H54 (cell line): Measurements from ENCODE around the gene STC2.

Experiments
- DNase-seq: peaks from one replicate; pipeline ENCODE4 v3.0.0; 2011; ENCODE audit warnings: low spot score, mixed read lengths; ENCODE audit not compliant: insufficient read length
- FAIRE-seq: peaks from 3 replicates; lab custom pipeline; 2011; peaks lifted over from hg19 to GRCh38; lab: Jason Lieb, UNC
- POLR2A ChIP-seq: IDR thresholded peaks from 2 replicates; pipeline ENCODE4 v1.6.1; 2011; ENCODE audit warnings: low read depth, mild to moderate bottlenecking, low read length

The STC2 gene

GRCh38 chr5:173265433-173265832 is 62.8 kb downstream of the STC2 start:
- DNase-seq (no peak), FAIRE-seq (no peak)
- TF ChIP-seq POLR2A = no peak
